Measurements from ENCODE around the gene SINHCAF. TPM values are rescaled to one million over a fixed set of nuclear protein-coding genes. Genes with fewer than 3 reads are reported as not detected.

The SINHCAF gene
- total and polyA plus RNA-seq, 2 of the 8 experiments (the other 6 are each of a cell fraction or from before 2014, with no cell fraction given), result 138 to 576 TPM

- WGBS, 2 experiments (ENCODE audit: extremely low coverage in 1 of 2, insufficient coverage in 1 of 2, insufficient read length in 1 of 2, insufficient replicate concordance in 2 of 2, low coverage in 1 of 2, low lambda C conversion rate in 2 of 2, missing lambda C conversion rate in 1 of 2), result 79% methylated on average over 1 of the region's 1 CpG; no CpG with 5 or more reads in 1 of the 2 experiments
- no peak overlapping the region for H3K23ac ChIP-seq (ENCODE audit: insufficient read length)
- peaks cover 61 to 63% of the 10 kb centered on the region in 2 experiments for H4K20me1 ChIP-seq (replicated peaks in 1 of 2; ENCODE audit: control insufficient read depth in 1 of 2, insufficient read depth in 2 of 2, low read length in 2 of 2)
- no peak for FAIRE-seq
- H3K9ac ChIP-seq (replicated peaks in 1 of 4; ENCODE audit: extremely low read depth in 1 of 4, low read depth in 3 of 4, low read length in 3 of 4), result no peak overlapping the region
- H3K4me2 ChIP-seq (ENCODE audit: insufficient read depth in 1 of 2, low read depth in 2 of 2, low read length in 2 of 2), result no peak overlapping the region
- H4K5ac ChIP-seq (ENCODE audit: insufficient read length, low read depth, low read length), result no peak overlapping the region
- no peak overlapping the region for H2AK5ac ChIP-seq (ENCODE audit: low read depth, low read length)
- no peak overlapping the region for H2BK20ac ChIP-seq (ENCODE audit: low read length)
- POLR2A ChIA-PET (ENCODE audit: partially characterized antibody), result interaction anchor here (0.6 to 4.2 kb wide), 4 partner anchors 9 to 38 kb away, joined by 3 to 14 read pairs (median 6); partner anchors contain the start of gene SINHCAF
- no peak overlapping the region for H4K8ac ChIP-seq (ENCODE audit: extremely low read depth, insufficient read depth, low read length)
- H3K23me2 ChIP-seq (ENCODE audit: low read depth, low read length), result no peaks in the 10 kb centered on the region
- DNase-seq (ENCODE audit: low read depth in 1 of 2, low spot score in 2 of 2), result no peak
- H2BK12ac ChIP-seq (ENCODE audit: low read depth, low read length), result no peak overlapping the region
- no peak overlapping the region for H2BK15ac ChIP-seq (ENCODE audit: low read length)
- H3K79me2 ChIP-seq (ENCODE audit: control insufficient read depth in 1 of 2, insufficient read depth in 2 of 2, low read length in 2 of 2), result peaks cover 88 to 100% of the 10 kb centered on the region in 2 experiments
- no peak overlapping the region for H3K4ac ChIP-seq (replicated peaks; ENCODE audit: insufficient read length, low read depth, low read length)
- H3K14ac ChIP-seq (ENCODE audit: insufficient read length), result no peak overlapping the region
- peaks cover 2 to 23% (median 6%) of the 10 kb centered on the region in 4 experiments; a peak in 5 of 7 replicates for H3K4me1 ChIP-seq (replicated peaks in 1 of 4; ENCODE audit: control insufficient read depth in 3 of 4, insufficient read depth in 4 of 4, low read length in 3 of 4)
- no peak overlapping the region for H2AFZ ChIP-seq (ENCODE audit: low read length)
- H3K9me3 ChIP-seq (ENCODE audit: insufficient read depth in 2 of 2, low read depth in 1 of 2, low read length in 1 of 2), result no peaks in the 10 kb centered on the region
- H3K27me3 ChIP-seq (replicated peaks in 1 of 4; ENCODE audit: control insufficient read depth in 3 of 4, extremely low read depth in 1 of 4, insufficient read depth in 3 of 4, low read length in 3 of 4), result no peaks in the 10 kb centered on the region
- peaks cover 10% of the 10 kb centered on the region; the same call in 1 of the 2 replicates for H3K79me1 ChIP-seq (ENCODE audit: low read depth, low read length)
- H3K56ac ChIP-seq (replicated peaks; ENCODE audit: insufficient read length, low read depth, low read length), result no peak overlapping the region
- H3K36me3 ChIP-seq (ENCODE audit: control insufficient read depth in 2 of 4, insufficient read depth in 4 of 4, low read length in 3 of 4), result peaks cover 9 to 33% (median 12%) of the 10 kb centered on the region in 4 experiments; a peak in 7 of 8 replicates
- H3K18ac ChIP-seq (ENCODE audit: extremely low read depth, low read length), result no peak overlapping the region
- no peak overlapping the region for H2BK120ac ChIP-seq (replicated peaks; ENCODE audit: low read depth, low read length)
- H3K4me3 ChIP-seq (ENCODE audit: extremely low read depth in 1 of 4, insufficient read depth in 2 of 4, low read depth in 3 of 4, low read length in 4 of 4), result no peak overlapping the region
- no peak overlapping the region for H3K27ac ChIP-seq (ENCODE audit: low read depth, low read length)
- H4K91ac ChIP-seq (replicated peaks; ENCODE audit: insufficient read length, low read length), result no peak overlapping the region
- no peak overlapping the region for H2BK5ac ChIP-seq (ENCODE audit: low read depth, low read length)
- TF ChIP-seq POLR2A (IDR thresholded peaks at IDR 0.05; ENCODE audit: control extremely low read depth in 1 of 2, low read depth in 2 of 2, low read length in 2 of 2) (0 out of 3 replicates have a peak, but pooled peaks of 1 of the 2 experiments have one; percentile 29), GTF2F1 (IDR thresholded peaks at IDR 0.05; ENCODE audit: borderline replicate concordance, low read depth, low read length) (no peak)
- CTCF ChIA-PET (ENCODE audit: partially characterized antibody), result interaction anchor here (0.7 to 1.0 kb wide), 2 partner anchors 15 to 968 kb away, joined by 3 read pairs; no protein-coding TSS in a partner anchor
These were observed 16.7 kb downstream of the SINHCAF start for GRCh38 chr12:31309279-31309678.
